Measurements from ENCODE around the gene AR. TPM values are rescaled to one million over a fixed set of nuclear protein-coding genes. Genes with fewer than 3 reads are reported as not detected.

Gene AR
- total and polyA plus RNA-seq, 2 of the 8 experiments (the other 6 are each of a cell fraction or from before 2014, with no cell fraction given), result 7.1 to 10.7 TPM

DNA sequence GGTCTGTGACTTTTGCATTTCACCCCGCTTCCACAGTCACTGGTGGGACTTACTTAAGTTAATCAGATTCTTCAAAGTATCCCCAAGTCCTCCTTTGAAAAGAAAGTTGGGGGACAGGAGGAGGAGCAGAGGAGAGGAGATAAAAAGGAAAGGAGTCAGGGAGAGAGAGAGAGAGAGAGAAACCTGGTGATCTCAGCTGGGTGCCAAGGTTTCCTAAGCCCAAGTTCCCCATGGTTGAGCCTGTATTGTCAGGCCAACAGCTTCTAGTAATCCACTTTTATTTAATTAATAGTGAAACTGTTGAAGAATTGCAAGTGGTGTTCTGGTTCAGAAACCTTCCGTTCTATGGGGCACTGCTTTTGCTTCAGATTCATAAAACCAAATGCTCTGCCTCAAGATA lies 91.6 kb downstream of the AR start:
- H2BK120ac ChIP-seq (replicated peaks; ENCODE audit: low read depth, low read length), result no peak overlapping the region
- ChIA-PET CTCF (ENCODE audit: partially characterized antibody) (no interaction called here), POLR2A (ENCODE audit: partially characterized antibody) (no interaction called here)
- no peak overlapping the region for H3K9ac ChIP-seq (replicated peaks in 1 of 4; ENCODE audit: extremely low read depth in 1 of 4, low read depth in 3 of 4, low read length in 3 of 4)
- no peak overlapping the region for H3K23ac ChIP-seq (ENCODE audit: insufficient read length)
- no peak overlapping the region for H3K56ac ChIP-seq (replicated peaks; ENCODE audit: insufficient read length, low read depth, low read length)
- H3K4me3 ChIP-seq (ENCODE audit: extremely low read depth in 1 of 4, insufficient read depth in 2 of 4, low read depth in 3 of 4, low read length in 4 of 4), result no peak overlapping the region
- no peak overlapping the region for H4K91ac ChIP-seq (replicated peaks; ENCODE audit: insufficient read length, low read length)
- no peaks in the 10 kb centered on the region for H3K23me2 ChIP-seq (ENCODE audit: low read depth, low read length)
- H4K20me1 ChIP-seq (replicated peaks in 1 of 2; ENCODE audit: control insufficient read depth in 1 of 2, insufficient read depth in 2 of 2, low read length in 2 of 2), result no peaks in the 10 kb centered on the region
- no peak overlapping the region for H2AK5ac ChIP-seq (ENCODE audit: low read depth, low read length)
- H3K14ac ChIP-seq (ENCODE audit: insufficient read length), result no peak overlapping the region
- WGBS, 2 experiments (ENCODE audit: extremely low coverage in 1 of 2, insufficient coverage in 1 of 2, insufficient read length in 1 of 2, insufficient replicate concordance in 2 of 2, low coverage in 1 of 2, low lambda C conversion rate in 2 of 2, missing lambda C conversion rate in 1 of 2), result 73% methylated on average over 2 of the region's 2 CpGs; no CpG with 5 or more reads in 1 of the 2 experiments
- H3K79me2 ChIP-seq (ENCODE audit: control insufficient read depth in 1 of 2, insufficient read depth in 2 of 2, low read length in 2 of 2), result peaks cover 0 to 3% of the 10 kb centered on the region in 2 experiments; a peak in 1 of 4 replicates
- no peak for FAIRE-seq
- no peak overlapping the region for H4K5ac ChIP-seq (ENCODE audit: insufficient read length, low read depth, low read length)
- H2BK15ac ChIP-seq (ENCODE audit: low read length), result no peak overlapping the region
- no peaks in the 10 kb centered on the region; a peak in 1 of 7 replicates for H3K4me1 ChIP-seq (replicated peaks in 1 of 4; ENCODE audit: control insufficient read depth in 3 of 4, insufficient read depth in 4 of 4, low read length in 3 of 4)
- H3K79me1 ChIP-seq (ENCODE audit: low read depth, low read length), result no peaks in the 10 kb centered on the region
- no peak overlapping the region for H2BK20ac ChIP-seq (ENCODE audit: low read length)
- no peak overlapping the region for H3K4ac ChIP-seq (replicated peaks; ENCODE audit: insufficient read length, low read depth, low read length)
- H3K9me3 ChIP-seq (ENCODE audit: insufficient read depth in 2 of 2, low read depth in 1 of 2, low read length in 1 of 2), result peaks cover 0 to 3% of the 10 kb centered on the region in 2 experiments; a peak in 1 of 4 replicates
- H3K36me3 ChIP-seq (ENCODE audit: control insufficient read depth in 2 of 4, insufficient read depth in 4 of 4, low read length in 3 of 4), result no peaks in the 10 kb centered on the region
- H2BK5ac ChIP-seq (ENCODE audit: low read depth, low read length), result no peak overlapping the region
- no peak for DNase-seq (ENCODE audit: low read depth in 1 of 2, low spot score in 2 of 2)
- H3K27ac ChIP-seq (ENCODE audit: low read depth, low read length), result no peak overlapping the region
- no peaks in the 10 kb centered on the region for H3K27me3 ChIP-seq (replicated peaks in 1 of 4; ENCODE audit: control insufficient read depth in 3 of 4, extremely low read depth in 1 of 4, insufficient read depth in 3 of 4, low read length in 3 of 4)
- TF ChIP-seq SRF (IDR thresholded peaks at IDR 0.05; ENCODE audit: low read depth, low read length) (no peak), POLR2AphosphoS5 (IDR thresholded peaks at IDR 0.05; ENCODE audit: low read depth, low read length) (no peak), GABPA (IDR thresholded peaks at IDR 0.05; ENCODE audit: borderline replicate concordance, insufficient read depth, low read length) (no peak), EGR1 (IDR thresholded peaks at IDR 0.05; ENCODE audit: borderline replicate concordance, low read depth, low read length) (no peak), HDAC2 (IDR thresholded peaks at IDR 0.05; ENCODE audit: borderline replicate concordance in 1 of 2, low read depth in 2 of 2, low read length in 2 of 2) (no peak)
- TF ChIP-seq, protein P1, sequence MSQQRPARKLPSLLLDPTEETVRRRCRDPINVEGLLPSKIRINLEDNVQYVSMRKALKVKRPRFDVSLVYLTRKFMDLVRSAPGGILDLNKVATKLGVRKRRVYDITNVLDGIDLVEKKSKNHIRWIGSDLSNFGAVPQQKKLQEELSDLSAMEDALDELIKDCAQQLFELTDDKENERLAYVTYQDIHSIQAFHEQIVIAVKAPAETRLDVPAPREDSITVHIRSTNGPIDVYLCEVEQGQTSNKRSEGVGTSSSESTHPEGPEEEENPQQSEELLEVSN (IDR thresholded peaks at IDR 0.05), result no peak
- H2BK12ac ChIP-seq (ENCODE audit: low read depth, low read length), result no peak overlapping the region
- no peak overlapping the region for H4K8ac ChIP-seq (ENCODE audit: extremely low read depth, insufficient read depth, low read length)
- no peak overlapping the region for H3K18ac ChIP-seq (ENCODE audit: extremely low read depth, low read length)
- no peak overlapping the region for H3K4me2 ChIP-seq (ENCODE audit: insufficient read depth in 1 of 2, low read depth in 2 of 2, low read length in 2 of 2)
- no peak overlapping the region for H2AFZ ChIP-seq (ENCODE audit: low read length)

All from H1 (cell line).